ENCODE data around the gene SLC4A5.

- TF ChIP-seq CTCF (IDR thresholded peaks at IDR 0.05; ENCODE audit: low read depth, low read length, poor library complexity, severe bottlenecking) (no peak), EZH2phosphoT487 (IDR thresholded peaks at IDR 0.05; ENCODE audit: borderline replicate concordance, low read length) (no peak)
Observed at GRCh38 chr2:74226648-74227213, 116.5 kb downstream of the SLC4A5 start.

All from DOHH2 (cell line).